Esophagus squamous epithelium (tissue), 5 donors: Measurements from ENCODE around the gene CBX4. TPM values are rescaled to one million over a fixed set of nuclear protein-coding genes. Genes with fewer than 3 reads are reported as not detected.

Experiments
- DNase-seq: peaks from one replicate; lab custom pipeline; 2025; lab: John Stamatoyannopoulos, UW
- H3K27ac ChIP-seq, 4 donors: fragments of 200-600 bp; sonication (generic); one replicate each; pipeline ENCODE4 v1.5.1; 2016 to 2019; ENCODE audit warnings: mild to moderate bottlenecking in 1 of 4
- H3K27me3 ChIP-seq, 4 donors: fragments of 200-600 bp; sonication (generic); 1 replicate in 3 of 4; 2 replicates in 1 of 4; pipeline versions ENCODE4 v1.5.1 to v1.6.0; 2017 to 2021; ENCODE audit warnings: antibody characterized with exemption in 1 of 4
- H3K36me3 ChIP-seq, 3 donors: fragments of 200-600 bp; sonication (generic); one replicate each; pipeline ENCODE4 v1.5.1; 2016 to 2019
- H3K4me1 ChIP-seq, 3 donors: fragments of 200-600 bp; sonication (generic); one replicate each; pipeline ENCODE4 v1.5.1; 2017 to 2019
- H3K4me3 ChIP-seq, 4 donors: fragments of 200-600 bp; sonication (generic); 1 replicate in 3 of 4; 2 replicates in 1 of 4; pipeline ENCODE4 v1.5.1; 2016 to 2019; ENCODE audit warnings: mild to moderate bottlenecking in 2 of 4, moderate library complexity in 1 of 4
- H3K9me3 ChIP-seq, 3 donors: fragments of 200-600 bp; sonication (generic); one replicate each; pipeline ENCODE4 v1.5.1; 2016 to 2019
- POLR2A ChIP-seq, 4 donors: fragments of 450-650 bp; IDR thresholded peaks; one replicate each; pipeline ENCODE4 v1.6.1; 2017; ENCODE audit warnings: antibody characterized with exemption in 4 of 4, mild to moderate bottlenecking in 4 of 4, moderate library complexity in 3 of 4
- WGBS, 2 donors: methylation state at CpG; one replicate each; pipeline ENCODE4 v1.1.5; 2018; 5-methylcytosine and 5-hydroxymethylcytosine counted together
- intact Hi-C: fragments of 100-400 bp; cut with DNase I; formaldehyde crosslinking; loops from one replicate; pipeline ENCODE4 v1.15.0; 2022
- total RNA-seq, 4 donors: library from RNA; depleted of rRNA; stranded (reverse); fragments of >200 nt; gene quantifications; one replicate each; pipeline ENCODE4 v1.1.0, GENCODE V29; 2016
- TF ChIP-seq, protein P1 (sequence below), 6 experiments: fragments of 450-650 bp in 4 of 6; fragments of 200-600 bp in 2 of 6; sonication (generic) in 2 of 6; IDR thresholded peaks; one replicate each; pipeline ENCODE4 v1.5.1; 2016 to 2019; ENCODE audit warnings: antibody characterized with exemption in 6 of 6, mild to moderate bottlenecking in 4 of 6, moderate library complexity in 4 of 6
- donor health status: DM: yes; HTN: yes; CAD: no.

CBX4 gene
- total RNA-seq, 4 donors from 2014 or later = 9.0 to 26.3 (median 17.1) TPM

DNA sequence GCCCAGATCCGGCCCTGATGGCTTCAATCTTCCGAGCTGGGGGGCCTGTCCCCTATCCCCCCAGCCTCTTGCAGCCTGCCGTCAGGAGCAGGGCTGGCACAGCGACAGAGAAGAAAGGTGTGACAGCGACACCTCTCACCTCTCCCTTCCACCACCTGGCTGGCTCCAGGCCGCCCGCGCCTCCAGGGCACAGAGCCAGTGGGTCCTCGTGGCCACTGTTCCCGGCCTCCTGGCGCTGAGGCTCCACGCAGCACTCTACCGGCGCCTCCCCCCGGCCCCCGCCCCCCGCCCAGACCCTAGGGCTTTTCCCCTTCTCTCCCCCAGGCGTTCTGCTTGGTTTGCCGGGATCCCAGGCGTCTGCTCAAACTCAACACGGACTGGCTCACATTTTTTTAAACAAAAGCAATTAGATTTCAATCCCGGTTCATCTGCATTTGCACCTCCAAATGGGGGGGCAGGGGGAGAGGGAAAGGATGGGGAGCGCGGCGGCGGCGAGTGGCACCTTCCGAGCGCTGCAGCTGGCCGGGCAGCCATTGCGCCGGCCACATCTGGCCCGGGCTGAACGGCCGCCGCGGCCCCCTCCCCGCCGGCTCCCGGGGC is 29.6 kb downstream of the CBX4 start:
- H3K27ac ChIP-seq = no peak overlapping the region
- peaks cover 39 to 66% (median 60%) of the 10 kb centered on the region in 3 donors for H3K4me1 ChIP-seq
- peaks cover 48 to 100% (median 79%) of the 10 kb centered on the region in 4 donors for H3K27me3 ChIP-seq
- TF ChIP-seq, protein P1, sequence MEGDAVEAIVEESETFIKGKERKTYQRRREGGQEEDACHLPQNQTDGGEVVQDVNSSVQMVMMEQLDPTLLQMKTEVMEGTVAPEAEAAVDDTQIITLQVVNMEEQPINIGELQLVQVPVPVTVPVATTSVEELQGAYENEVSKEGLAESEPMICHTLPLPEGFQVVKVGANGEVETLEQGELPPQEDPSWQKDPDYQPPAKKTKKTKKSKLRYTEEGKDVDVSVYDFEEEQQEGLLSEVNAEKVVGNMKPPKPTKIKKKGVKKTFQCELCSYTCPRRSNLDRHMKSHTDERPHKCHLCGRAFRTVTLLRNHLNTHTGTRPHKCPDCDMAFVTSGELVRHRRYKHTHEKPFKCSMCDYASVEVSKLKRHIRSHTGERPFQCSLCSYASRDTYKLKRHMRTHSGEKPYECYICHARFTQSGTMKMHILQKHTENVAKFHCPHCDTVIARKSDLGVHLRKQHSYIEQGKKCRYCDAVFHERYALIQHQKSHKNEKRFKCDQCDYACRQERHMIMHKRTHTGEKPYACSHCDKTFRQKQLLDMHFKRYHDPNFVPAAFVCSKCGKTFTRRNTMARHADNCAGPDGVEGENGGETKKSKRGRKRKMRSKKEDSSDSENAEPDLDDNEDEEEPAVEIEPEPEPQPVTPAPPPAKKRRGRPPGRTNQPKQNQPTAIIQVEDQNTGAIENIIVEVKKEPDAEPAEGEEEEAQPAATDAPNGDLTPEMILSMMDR (IDR thresholded peaks at IDR 0.05) = no peak
- no peak for TF ChIP-seq POLR2A (IDR thresholded peaks at IDR 0.05)
- 0% methylated on average over 1 of the region's 40 CpGs; no CpG with 5 or more reads in 1 of the 2 donors for WGBS, 2 donors
- DNase-seq = no peak
- peak overlapping the region in 1 of 4 donors; percentile 42 for H3K4me3 ChIP-seq
- H3K36me3 ChIP-seq = no peaks in the 10 kb centered on the region
- no peaks in the 10 kb centered on the region for H3K9me3 ChIP-seq
- intact Hi-C loops = no loop called here

DNA sequence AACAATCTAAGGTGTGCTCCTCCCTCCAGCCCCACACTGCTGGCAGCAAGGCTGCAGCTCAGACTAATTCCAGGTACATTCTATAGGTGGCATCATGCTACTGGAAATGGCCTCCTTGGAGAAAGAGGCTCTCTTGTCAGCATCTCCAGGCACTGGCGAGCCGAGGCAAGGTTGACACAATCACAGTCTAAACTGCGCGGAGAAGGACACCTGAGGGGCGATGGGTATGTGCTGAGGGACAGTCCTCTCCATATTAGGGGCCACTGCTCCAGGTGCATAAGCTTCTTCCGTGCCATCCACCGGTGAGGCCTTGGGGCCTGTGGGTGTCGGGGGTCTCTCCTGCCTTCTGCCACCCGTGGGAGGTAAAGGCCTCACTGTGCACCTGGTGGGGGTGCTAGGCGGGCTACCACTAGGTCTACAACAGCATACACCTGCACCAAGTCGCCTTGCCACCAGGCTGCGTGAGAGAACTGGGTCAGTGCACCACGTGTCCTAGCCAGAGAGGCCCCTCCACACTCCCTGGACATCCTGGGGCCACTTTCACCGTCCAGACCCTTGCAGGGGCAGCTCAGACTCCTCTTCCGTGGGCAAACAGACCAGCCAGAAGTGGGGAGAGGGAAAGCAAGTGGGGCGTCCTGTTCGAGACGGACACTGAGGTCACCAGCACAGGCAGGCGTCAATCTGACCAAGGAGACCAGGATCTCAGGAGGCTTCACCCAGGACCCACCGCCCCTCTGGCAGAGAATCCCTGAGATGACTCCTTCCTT is 30.3 kb downstream of the CBX4 start:
- Histone ChIP-seq H3K4me1 (peaks cover 38 to 66% (median 60%) of the 10 kb centered on the region in 3 donors), H3K27ac (no peak overlapping the region), H3K4me3 (no peak overlapping the region), H3K36me3 (no peaks in the 10 kb centered on the region), H3K27me3 (peaks cover 53 to 100% (median 79%) of the 10 kb centered on the region in 4 donors), H3K9me3 (no peaks in the 10 kb centered on the region)
- intact Hi-C loops = no loop called here
- 16 to 20% methylated on average over 3 to 6 of the region's 20 CpGs for WGBS, 2 donors
- no peak for DNase-seq
- TF ChIP-seq, protein P1 (IDR thresholded peaks at IDR 0.05) = peak in 5 of 6 experiments; percentile 16 to 61 (median 50)
- no peak for TF ChIP-seq POLR2A (IDR thresholded peaks at IDR 0.05)

DNA sequence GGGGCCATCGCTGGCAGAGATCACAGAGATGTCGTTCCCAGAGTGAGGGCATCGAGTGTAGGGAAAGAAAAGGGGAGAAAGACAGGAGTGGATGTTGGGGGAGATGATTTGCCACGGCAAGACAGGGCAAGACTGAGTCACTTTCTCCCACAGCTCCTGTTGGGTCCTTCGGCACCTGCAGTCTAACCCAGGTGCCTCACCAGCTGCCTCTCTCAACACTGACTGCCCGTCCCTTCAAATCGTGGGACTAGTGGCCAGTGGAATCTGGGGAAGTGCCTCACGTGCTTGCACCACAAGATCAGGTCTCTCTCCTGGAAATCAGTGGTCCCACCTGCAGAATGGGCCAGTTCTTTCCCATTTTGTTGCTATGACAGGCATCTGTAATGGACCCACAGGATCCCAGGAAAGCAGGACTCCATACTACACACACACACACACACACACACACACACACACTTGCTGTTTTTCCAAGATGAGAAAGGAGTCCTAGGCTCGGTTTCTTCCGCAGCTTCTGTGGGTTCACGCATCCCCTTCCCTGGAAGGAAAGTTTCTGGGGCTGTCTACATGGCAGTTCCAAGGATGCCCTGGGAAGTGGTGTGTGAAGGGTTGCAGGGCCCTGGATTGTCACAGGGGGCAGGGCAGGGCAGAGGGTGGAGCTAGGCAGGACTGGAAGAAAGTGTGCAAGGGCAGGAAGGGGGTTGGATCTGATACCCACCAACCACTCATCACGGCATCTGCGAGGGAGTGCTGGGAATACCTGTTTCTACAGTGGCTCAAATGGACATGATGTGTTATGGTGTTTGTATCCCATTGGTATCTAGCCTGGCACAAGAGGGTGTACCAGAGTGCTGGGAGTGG is 32.1 kb downstream of the CBX4 start:
- no peak overlapping the region for H3K27ac ChIP-seq
- 18 to 25% methylated on average over 6 to 11 of the region's 13 CpGs for WGBS, 2 donors
- H3K4me3 ChIP-seq = no peak overlapping the region
- no peaks in the 10 kb centered on the region for H3K9me3 ChIP-seq
- intact Hi-C loops = no loop called here
- TF ChIP-seq, protein P1 (IDR thresholded peaks at IDR 0.05) = no peak
- TF ChIP-seq POLR2A (IDR thresholded peaks at IDR 0.05) = no peak
- peaks cover 39 to 66% (median 60%) of the 10 kb centered on the region in 3 donors for H3K4me1 ChIP-seq
- no peak for DNase-seq
- no peaks in the 10 kb centered on the region for H3K36me3 ChIP-seq
- peaks cover 57 to 100% (median 86%) of the 10 kb centered on the region in 4 donors for H3K27me3 ChIP-seq

DNA sequence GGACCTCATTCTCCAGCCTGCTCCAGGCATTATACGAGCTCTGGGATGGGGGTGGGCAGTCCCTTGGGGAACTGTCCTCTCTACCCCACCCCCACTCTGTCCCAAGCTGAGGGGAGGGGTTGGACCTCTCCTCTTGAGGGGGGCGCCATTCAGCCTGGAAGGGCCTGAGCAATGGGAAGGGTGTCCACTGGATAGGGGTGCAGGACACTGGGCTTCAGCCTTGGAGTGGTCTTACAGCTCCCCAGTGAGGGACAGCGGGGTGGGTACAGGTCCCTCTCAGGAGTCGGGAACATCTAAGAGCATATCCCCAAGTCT is 32.8 kb downstream of the CBX4 start:
- TF ChIP-seq POLR2A (IDR thresholded peaks at IDR 0.05) = no peak
- TF ChIP-seq, protein P1 (IDR thresholded peaks at IDR 0.05) = no peak
- no peak overlapping the region for H3K27ac ChIP-seq
- WGBS, 2 donors = 0 to 20% methylated on average over 1 to 3 of the region's 4 CpGs
- H3K36me3 ChIP-seq = no peaks in the 10 kb centered on the region
- peaks cover 34 to 66% (median 59%) of the 10 kb centered on the region in 3 donors for H3K4me1 ChIP-seq
- DNase-seq = no peak
- peaks cover 50 to 100% (median 86%) of the 10 kb centered on the region in 4 donors for H3K27me3 ChIP-seq
- H3K4me3 ChIP-seq = no peak overlapping the region
- intact Hi-C loops = no loop called here
- H3K9me3 ChIP-seq = no peaks in the 10 kb centered on the region
